Pancreas (tissue), 10 donors: ENCODE data around the gene RNF175. TPM values are rescaled to one million over a fixed set of nuclear protein-coding genes. Genes with fewer than 3 reads are reported as not detected.
A peak's percentile ranks its signal among the peaks of the same experiment; 100 is the strongest.

ENCODE experiments used
- ATAC-seq, 4 donors: fragments of 200-7000 bp; cut with Tn5 transposase; one replicate each; pipeline versions ENCODE4 v1.8.0 to v1.9.1; 2020; ENCODE audit warnings: mild to moderate bottlenecking in 4 of 4, moderate library complexity in 4 of 4
- DNase-seq, 6 donors: peaks; one replicate each; pipeline ENCODE4 v3.0.0-alpha.2; 2020
- FAIRE-seq: peaks from 2 replicates; lab custom pipeline; 2012; peaks lifted over from hg19 to GRCh38; lab: Jason Lieb, UNC
- H3K27ac ChIP-seq, 4 donors: fragments of 200-600 bp; sonication (generic); 1 replicate in 3 of 4; 2 replicates in 1 of 4; pipeline versions ENCODE4 v1.5.0 to v1.8.0; 2020
- H3K27me3 ChIP-seq, 4 donors: fragments of 200-600 bp; one replicate each; pipeline ENCODE4 v1.8.0; 2021
- H3K36me3 ChIP-seq, 3 donors: fragments of 200-600 bp; sonication (generic) in 1 of 3; one replicate each; pipeline versions ENCODE4 v1.5.0 to v1.8.0; 2020 to 2021
- H3K4me1 ChIP-seq, 3 donors: fragments of 200-600 bp; one replicate each; pipeline ENCODE4 v1.8.0; 2021
- H3K4me3 ChIP-seq, 4 donors: fragments of 200-600 bp; sonication (generic) in 2 of 4; one replicate each; pipeline versions ENCODE4 v1.5.0 to v1.8.0; 2020 to 2021
- H3K9me3 ChIP-seq, 4 donors: fragments of 200-600 bp; one replicate each; pipeline ENCODE4 v1.8.0; 2021
- WGBS, 2 donors: extraction: QIAGEN DNeasy Blood & Tissue Kit; methylation state at CpG; one replicate each; pipeline ENCODE4 v1.1.7; 2013; 5-methylcytosine and 5-hydroxymethylcytosine counted together
- intact Hi-C, 3 donors: fragments of 100-400 bp; cut with DNase I; formaldehyde crosslinking; loops; one replicate each; pipeline versions ENCODE4 v1.11.1 to v1.14.2; 2022
- polyA plus RNA-seq, 2 donors: library from polyadenylated mRNA; stranded (reverse); fragments of 200-250 nt; gene quantifications; one replicate each; pipeline ENCODE4 v1.2.3, GENCODE V29; 2013
- total RNA-seq, 6 donors: library from RNA; stranded (reverse); fragmentation: NEBNext Ultra II Directional in 4 of 6; extraction: Animal tissue kit (Norgen Biotek cat#: 25700) in 4 of 6; gene quantifications; one replicate each; pipeline versions ENCODE4 v1.2.1 to v1.2.4, GENCODE V29; 2021 to 2023
- TF ChIP-seq, protein P1 (sequence below), 4 donors: fragments of 200-600 bp; sonication (generic) in 3 of 4; IDR thresholded peaks; one replicate each; pipeline versions ENCODE4 v1.5.0 to v1.8.0; 2021; ENCODE audit warnings: antibody characterized with exemption in 4 of 4
- donor health status: healthy with polysubstance abuse.
- donor health status: DM: no; HTN: no; CAD: no; lungs with moderate emphysema.
- donor health status: DM: no; HTN: no; CAD: no.
- donor health status: control.
- donor health status: control.
- donor health status: Bipolar disorder and iron deficiency.
- donor health status: DM: yes; HTN: yes; CAD: no.
- donor health status: DM: no; HTN: no; CAD: no.
- donor health status: DM: no; HTN: no; CAD: no.
- donor health status: DM: yes; HTN: yes; CAD: no.

Gene RNF175
- total and polyA plus RNA-seq, 8 donors: 0.12 TPM; not detected in 7

DNA sequence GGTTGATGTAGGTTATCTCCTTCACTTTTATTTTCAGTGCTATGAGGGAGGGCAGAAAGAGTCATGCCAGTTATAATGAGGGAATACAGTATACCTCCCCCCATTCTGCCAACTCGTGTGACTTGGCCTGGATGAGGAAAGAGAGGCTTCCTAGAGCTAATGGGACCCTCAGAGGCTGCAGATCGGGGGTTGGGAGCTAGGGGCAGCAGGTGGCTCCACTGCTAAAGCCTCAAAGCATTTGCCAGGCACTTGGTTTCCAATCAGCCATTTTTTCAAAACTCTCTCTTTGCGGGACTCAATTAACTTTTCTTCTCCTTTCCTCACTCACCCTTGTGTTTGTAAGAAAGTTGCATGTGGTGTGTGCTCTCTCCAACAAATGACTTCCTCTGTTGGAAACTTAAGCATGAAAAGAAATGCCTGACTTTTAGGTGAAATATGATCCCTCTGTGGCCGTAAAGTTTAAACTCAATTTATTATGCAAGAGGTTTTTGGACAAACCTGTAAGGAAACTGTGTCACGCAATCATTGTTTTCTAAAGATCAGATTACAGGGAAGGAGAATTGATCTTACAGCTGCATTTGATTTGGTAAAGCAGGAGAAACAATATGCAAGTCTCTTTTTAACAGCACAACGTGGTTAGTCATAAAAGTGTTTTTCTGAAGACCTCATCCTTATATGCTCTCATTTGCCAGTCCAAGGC lies 22.0 kb upstream of the RNF175 start:
- intact Hi-C loops: loop anchor here in 2 of 3 donors (10.0 kb wide), 2 partner anchors 523 to 543 kb away; no protein-coding TSS in a partner anchor
- Histone ChIP-seq H3K36me3 (no peaks in the 10 kb centered on the region), H3K4me3 (no peak overlapping the region), H3K9me3 (no peaks in the 10 kb centered on the region), H3K4me1 (no peaks in the 10 kb centered on the region), H3K27me3 (peaks cover 0 to 1% (median 0%) of the 10 kb centered on the region in 4 donors), H3K27ac (no peak overlapping the region)
- DNase-seq: no peak
- peak in 1 of 4 donors; percentile 25 for ATAC-seq
- 26 to 29% methylated on average over 6 of the region's 6 CpGs for WGBS, 2 donors
- TF ChIP-seq, protein P1, sequence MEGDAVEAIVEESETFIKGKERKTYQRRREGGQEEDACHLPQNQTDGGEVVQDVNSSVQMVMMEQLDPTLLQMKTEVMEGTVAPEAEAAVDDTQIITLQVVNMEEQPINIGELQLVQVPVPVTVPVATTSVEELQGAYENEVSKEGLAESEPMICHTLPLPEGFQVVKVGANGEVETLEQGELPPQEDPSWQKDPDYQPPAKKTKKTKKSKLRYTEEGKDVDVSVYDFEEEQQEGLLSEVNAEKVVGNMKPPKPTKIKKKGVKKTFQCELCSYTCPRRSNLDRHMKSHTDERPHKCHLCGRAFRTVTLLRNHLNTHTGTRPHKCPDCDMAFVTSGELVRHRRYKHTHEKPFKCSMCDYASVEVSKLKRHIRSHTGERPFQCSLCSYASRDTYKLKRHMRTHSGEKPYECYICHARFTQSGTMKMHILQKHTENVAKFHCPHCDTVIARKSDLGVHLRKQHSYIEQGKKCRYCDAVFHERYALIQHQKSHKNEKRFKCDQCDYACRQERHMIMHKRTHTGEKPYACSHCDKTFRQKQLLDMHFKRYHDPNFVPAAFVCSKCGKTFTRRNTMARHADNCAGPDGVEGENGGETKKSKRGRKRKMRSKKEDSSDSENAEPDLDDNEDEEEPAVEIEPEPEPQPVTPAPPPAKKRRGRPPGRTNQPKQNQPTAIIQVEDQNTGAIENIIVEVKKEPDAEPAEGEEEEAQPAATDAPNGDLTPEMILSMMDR (IDR thresholded peaks at IDR 0.05): no peak
- FAIRE-seq: no peak

DNA sequence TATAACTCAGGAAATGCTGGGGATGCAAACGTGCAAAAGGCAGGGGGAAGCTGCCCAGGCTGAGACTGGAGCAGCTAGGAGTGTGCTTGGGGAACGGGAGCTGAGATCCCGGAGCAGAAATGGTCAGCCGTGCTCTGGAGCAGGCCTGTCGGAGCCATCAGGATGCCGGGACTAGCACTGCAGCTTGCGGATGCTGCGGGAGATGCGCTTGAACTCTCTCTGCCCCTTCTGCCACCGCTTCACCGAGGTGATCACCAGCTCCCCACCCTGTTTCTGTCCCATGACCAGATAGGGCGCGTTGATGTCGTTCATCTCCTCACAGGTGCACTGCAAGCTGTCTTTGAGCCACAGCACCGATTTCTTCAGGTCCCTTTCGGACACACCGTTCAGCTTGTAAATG lies 21.5 kb upstream of the RNF175 start:
- 84 to 86% methylated on average over 17 of the region's 17 CpGs for WGBS, 2 donors
- H3K4me3 ChIP-seq: no peak overlapping the region
- H3K9me3 ChIP-seq: no peaks in the 10 kb centered on the region
- DNase-seq: peak in 1 of 6 donors; percentile 36
- FAIRE-seq: no peak
- TF ChIP-seq, protein P1 (IDR thresholded peaks at IDR 0.05): no peak
- intact Hi-C loops: loop anchor here in 2 of 3 donors (10.0 kb wide), 2 partner anchors 524 to 544 kb away; no protein-coding TSS in a partner anchor
- no peaks in the 10 kb centered on the region for H3K27me3 ChIP-seq
- H3K36me3 ChIP-seq: no peaks in the 10 kb centered on the region
- H3K27ac ChIP-seq: no peak overlapping the region
- no peak for ATAC-seq
- H3K4me1 ChIP-seq: no peaks in the 10 kb centered on the region

DNA sequence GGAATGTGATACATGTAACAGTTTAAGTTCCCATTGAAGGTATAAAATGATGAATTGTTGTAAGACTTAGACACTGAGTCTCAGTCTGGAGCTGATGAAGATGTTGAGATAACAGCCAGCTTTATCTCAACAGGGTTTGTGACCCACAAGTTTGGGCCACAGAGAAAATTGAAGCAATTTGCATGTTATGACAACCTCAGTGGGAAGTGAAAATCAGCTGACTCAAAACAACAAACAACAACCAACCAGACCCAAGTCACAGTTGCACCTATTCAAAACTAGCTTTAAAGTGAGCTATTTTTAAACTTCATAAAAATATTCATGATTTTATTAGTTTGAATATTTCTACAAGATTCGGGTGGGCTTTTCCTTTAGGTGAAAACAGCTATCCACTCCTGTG lies 21.1 kb upstream of the RNF175 start:
- no peaks in the 10 kb centered on the region for H3K9me3 ChIP-seq
- TF ChIP-seq, protein P1 (IDR thresholded peaks at IDR 0.05): no peak
- no peak overlapping the region for H3K4me3 ChIP-seq
- WGBS, 2 donors: 56 to 58% methylated on average over 1 of the region's 1 CpG
- H3K36me3 ChIP-seq: no peaks in the 10 kb centered on the region
- FAIRE-seq (no peak), DNase-seq (no peak), ATAC-seq (no peak)
- H3K27ac ChIP-seq: no peak overlapping the region
- H3K27me3 ChIP-seq: no peaks in the 10 kb centered on the region
- intact Hi-C loops: loop anchor here in 2 of 3 donors (10.0 kb wide), 2 partner anchors 524 to 544 kb away; no protein-coding TSS in a partner anchor
- no peaks in the 10 kb centered on the region for H3K4me1 ChIP-seq

DNA sequence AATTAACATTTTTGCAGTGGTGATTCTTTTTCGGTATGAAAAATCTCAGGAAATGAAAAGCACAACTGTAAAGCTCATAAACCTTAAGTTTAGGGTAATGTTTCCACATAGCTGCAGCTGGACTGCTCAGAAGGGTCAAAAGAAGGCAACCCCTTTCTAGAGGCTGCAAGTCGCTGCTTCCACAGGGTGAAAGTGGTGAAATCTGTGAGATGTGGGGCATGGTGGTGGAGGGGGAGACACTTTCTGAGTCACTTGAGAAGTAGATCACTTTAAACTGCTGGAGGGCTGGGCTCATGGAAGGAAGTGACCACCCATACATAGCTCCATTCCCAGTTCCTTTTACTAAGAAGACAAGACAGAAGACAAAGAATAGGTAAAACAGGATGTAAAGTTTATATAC lies 20.4 kb upstream of the RNF175 start:
- Histone ChIP-seq H3K27ac (no peak overlapping the region), H3K4me1 (no peaks in the 10 kb centered on the region), H3K27me3 (no peaks in the 10 kb centered on the region), H3K9me3 (no peaks in the 10 kb centered on the region), H3K4me3 (no peak overlapping the region), H3K36me3 (no peaks in the 10 kb centered on the region)
- no peak for FAIRE-seq
- no peak for DNase-seq
- ATAC-seq: no peak
- TF ChIP-seq, protein P1 (IDR thresholded peaks at IDR 0.05): no peak
- WGBS, 2 donors: 49 to 63% methylated on average over 2 of the region's 2 CpGs
- intact Hi-C loops: loop anchor here in 2 of 3 donors (10.0 kb wide), 2 partner anchors 525 to 545 kb away; no protein-coding TSS in a partner anchor

DNA sequence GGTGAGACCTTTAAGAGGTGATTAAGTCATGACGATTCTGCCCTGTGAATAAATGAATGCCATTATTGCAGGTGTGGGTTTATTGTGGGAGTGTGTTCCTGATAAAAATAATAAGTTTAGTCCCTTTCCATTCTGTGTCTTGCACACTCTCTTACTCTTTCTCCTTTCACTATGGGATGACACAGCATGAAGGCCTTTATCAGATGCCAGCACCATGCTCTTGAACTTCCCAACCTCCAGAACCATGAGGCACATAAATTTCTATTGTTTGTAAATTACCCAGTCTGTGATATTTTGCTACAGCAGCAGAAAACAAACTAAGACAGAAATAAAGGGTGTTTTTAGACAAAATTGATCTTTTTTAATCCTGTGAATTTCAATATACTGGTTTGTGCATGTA lies 18.6 kb upstream of the RNF175 start:
- FAIRE-seq: no peak
- 69 to 87% methylated on average over 1 of the region's 1 CpG for WGBS, 2 donors
- H3K4me3 ChIP-seq: no peak overlapping the region
- no peaks in the 10 kb centered on the region for H3K4me1 ChIP-seq
- ATAC-seq: no peak
- no peaks in the 10 kb centered on the region for H3K36me3 ChIP-seq
- no peak overlapping the region for H3K27ac ChIP-seq
- H3K27me3 ChIP-seq: no peaks in the 10 kb centered on the region
- H3K9me3 ChIP-seq: no peaks in the 10 kb centered on the region
- intact Hi-C loops: no loop called here
- DNase-seq: no peak
- TF ChIP-seq, protein P1 (IDR thresholded peaks at IDR 0.05): no peak
